HS-5 (cell line): ENCODE results near the gene POLR1A.

Source experiments
- DNase-seq: peaks from one replicate; pipeline ENCODE4 v3.0.0-alpha.2; 2012; ENCODE audit warnings: low read depth

Gene POLR1A

GRCh38 chr2:85976106-85976920 lies 129.4 kb downstream of the POLR1A start:
- no peak for DNase-seq

- DNase-seq = no peak
Measured at GRCh38 chr2:85975581-85975980, 130.1 kb downstream of the POLR1A start.

- no peak for DNase-seq
Measured at GRCh38 chr2:85974390-85974789, 131.3 kb downstream of the POLR1A start.

GRCh38 chr2:85972355-85972754 lies 133.3 kb downstream of the POLR1A start:
- DNase-seq = no peak

GRCh38 chr2:85971366-85971765 lies 134.3 kb downstream of the POLR1A start:
- DNase-seq = no peak
